Neuronal stem cell (in vitro differentiated cells): ENCODE data around the gene C17orf75.
"Not testable (repeated sequence)": the region's sequence is repeated elsewhere in the genome, so short reads cannot be mapped to it uniquely, and the experiment has no call there.

ENCODE experiments used
- DNase-seq: peaks from one replicate; pipeline ENCODE4 v3.0.0-alpha.2; 2013; ENCODE audit warnings: low spot score
- H2AFZ ChIP-seq: one replicate; pipeline ENCODE4 v1.6.1; 2013; ENCODE audit warnings: mild to moderate bottlenecking, low read length, inconsistent platforms
- H2AK5ac ChIP-seq: 2 replicates; pipeline ENCODE4 v1.6.1; 2013; ENCODE audit warnings: low read depth, mild to moderate bottlenecking, inconsistent platforms, low read length, moderate library complexity, mixed read lengths
- H2BK120ac ChIP-seq: 2 replicates; pipeline ENCODE4 v1.6.1; 2013; ENCODE audit warnings: low read depth, mild to moderate bottlenecking, inconsistent platforms, low read length, moderate library complexity, mixed read lengths
- H2BK12ac ChIP-seq: one replicate; pipeline ENCODE4 v1.6.1; 2013; ENCODE audit warnings: low read length, inconsistent platforms
- H2BK15ac ChIP-seq: 2 replicates; pipeline ENCODE4 v1.6.1; 2013; ENCODE audit warnings: mild to moderate bottlenecking, low read length, inconsistent platforms, mixed read lengths
- H2BK5ac ChIP-seq: one replicate; pipeline ENCODE4 v1.6.1; 2013; ENCODE audit warnings: inconsistent platforms, mild to moderate bottlenecking, low read length, moderate library complexity
- H3K14ac ChIP-seq: one replicate; pipeline ENCODE4 v1.6.1; 2013; ENCODE audit warnings: low read length, inconsistent platforms
- H3K18ac ChIP-seq: 2 replicates; pipeline ENCODE4 v1.6.1; 2013; ENCODE audit warnings: low read length, inconsistent platforms
- H3K23ac ChIP-seq: 2 replicates; pipeline ENCODE4 v1.6.1; 2013; ENCODE audit warnings: low read depth, mild to moderate bottlenecking, mixed read lengths, low read length, inconsistent platforms; ENCODE audit not compliant: poor library complexity
- H3K27ac ChIP-seq: replicated peaks from 3 replicates; pipeline ENCODE4 v1.5.1; 2013; ENCODE audit warnings: low read length, inconsistent platforms
- H3K27me3 ChIP-seq, 3 experiments: 2 replicates each; pipeline ENCODE4 v1.6.1; 2013; ENCODE audit warnings: low read length in 3 of 3, mild to moderate bottlenecking in 2 of 3, inconsistent platforms in 1 of 3, low read depth in 1 of 3, mixed read lengths in 1 of 3, moderate library complexity in 1 of 3; ENCODE audit not compliant: control insufficient read depth in 3 of 3, insufficient read depth in 3 of 3
- H3K36me3 ChIP-seq, 2 donors: replicated peaks in 1 of 2; 2 replicates each; pipeline ENCODE4 v1.6.1; 2013; ENCODE audit warnings: low read length in 2 of 2; ENCODE audit not compliant: control insufficient read depth in 2 of 2, insufficient read depth in 2 of 2
- H3K4ac ChIP-seq: 2 replicates; pipeline ENCODE4 v1.6.1; 2013; ENCODE audit warnings: inconsistent platforms, mild to moderate bottlenecking, low read length, moderate library complexity
- H3K4me1 ChIP-seq, 2 donors: 1 replicate in 1 of 2; 2 replicates in 1 of 2; pipeline ENCODE4 v1.6.1; 2013; ENCODE audit warnings: low read length in 2 of 2, low read depth in 1 of 2; ENCODE audit not compliant: control insufficient read depth in 2 of 2, insufficient read depth in 1 of 2
- H3K4me2 ChIP-seq: one replicate; pipeline ENCODE4 v1.6.1; 2013; ENCODE audit warnings: mild to moderate bottlenecking, low read length, inconsistent platforms; ENCODE audit not compliant: insufficient read depth, poor library complexity, severe bottlenecking
- H3K4me3 ChIP-seq, 2 donors: 2 replicates each; pipeline ENCODE4 v1.5.1; 2013; ENCODE audit warnings: low read length in 2 of 2, mild to moderate bottlenecking in 2 of 2, inconsistent platforms in 1 of 2, moderate library complexity in 1 of 2
- H3K79me1 ChIP-seq: one replicate; pipeline ENCODE4 v1.6.1; 2013; ENCODE audit warnings: low read depth, mild to moderate bottlenecking, inconsistent platforms, low read length, moderate library complexity
- H3K9ac ChIP-seq: one replicate; pipeline ENCODE4 v1.6.1; 2013; ENCODE audit warnings: mild to moderate bottlenecking, low read depth, low read length, inconsistent platforms; ENCODE audit not compliant: poor library complexity
- H3K9me3 ChIP-seq, 2 donors: replicated peaks in 1 of 2; 2 replicates each; pipeline versions ENCODE3 to v1.6.1; 2013; ENCODE audit warnings: low read length in 2 of 2, mild to moderate bottlenecking in 2 of 2, inconsistent platforms in 1 of 2, low read depth in 1 of 2, mixed read lengths in 1 of 2, moderate library complexity in 1 of 2; ENCODE audit not compliant: control insufficient read depth in 2 of 2, insufficient read depth in 1 of 2
- H4K8ac ChIP-seq: one replicate; pipeline ENCODE4 v1.6.1; 2013; ENCODE audit warnings: low read depth, mild to moderate bottlenecking, inconsistent platforms, low read length, moderate library complexity
- H4K91ac ChIP-seq: one replicate; pipeline ENCODE4 v1.6.1; 2013; ENCODE audit warnings: low read length, low read depth, mild to moderate bottlenecking, inconsistent platforms; ENCODE audit not compliant: poor library complexity
- WGBS, 2 donors: extraction: QIAGEN DNeasy Blood & Tissue Kit; methylation state at CpG; one replicate each; pipeline ENCODE4 v1.1.7; 2013; ENCODE audit warnings: missing lambda C conversion rate in 2 of 2, mixed read lengths in 1 of 2; ENCODE audit not compliant: insufficient read length in 2 of 2, insufficient replicate concordance in 1 of 2; ENCODE audit errors: extremely low coverage in 2 of 2; 5-methylcytosine and 5-hydroxymethylcytosine counted together

Gene C17orf75

GRCh38 chr17:32319548-32319905 is 22.4 kb downstream of the C17orf75 start:
- Histone ChIP-seq H2BK12ac (no peak overlapping the region), H2AK5ac (no peak overlapping the region), H3K23ac (no peak overlapping the region), H3K14ac (no peak overlapping the region), H2AFZ (no peak overlapping the region), H3K9me3 (peaks cover 0 to 6% of the 10 kb centered on the region in 2 donors), H3K27ac (no peak overlapping the region), H3K79me1 (no peaks in the 10 kb centered on the region), H3K4me1 (peaks cover 7 to 25% of the 10 kb centered on the region in 2 donors), H3K18ac (no peak overlapping the region), H4K8ac (no peak overlapping the region), H2BK15ac (no peak overlapping the region), H4K91ac (no peak overlapping the region), H3K36me3 (no peaks in the 10 kb centered on the region), H3K27me3 (no peaks in the 10 kb centered on the region), H2BK120ac (no peak overlapping the region), H2BK5ac (no peak overlapping the region), H3K4me3 (no peak overlapping the region), H3K4ac (no peak overlapping the region), H3K9ac (no peak overlapping the region), H3K4me2 (no peak overlapping the region)
- peak; percentile 61 for DNase-seq
- no CpG with 5 or more reads among the region's 5 CpGs for WGBS, 2 donors

DNA sequence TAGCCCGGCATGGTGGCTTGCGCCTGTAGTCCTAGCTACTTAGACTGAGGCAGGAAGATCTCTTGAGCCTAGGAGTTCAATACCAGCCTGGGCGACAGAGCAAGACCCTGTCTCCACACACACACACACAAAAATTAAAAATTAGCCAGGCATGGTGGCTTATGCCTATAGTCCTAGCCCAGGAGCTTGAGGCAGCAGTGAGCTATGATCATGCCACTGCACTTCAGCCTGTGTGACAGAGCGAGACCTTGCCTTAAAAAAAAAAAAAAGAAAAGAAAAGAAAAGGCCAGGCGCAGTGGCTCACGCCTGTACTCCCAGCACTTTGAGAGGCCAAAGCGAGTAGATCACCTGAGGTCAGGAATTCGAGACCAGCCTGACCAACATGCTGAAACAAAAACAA is 23.9 kb downstream of the C17orf75 start:
- H2BK5ac ChIP-seq: no peak overlapping the region
- no CpG with 5 or more reads among the region's 8 CpGs for WGBS, 2 donors

DNA sequence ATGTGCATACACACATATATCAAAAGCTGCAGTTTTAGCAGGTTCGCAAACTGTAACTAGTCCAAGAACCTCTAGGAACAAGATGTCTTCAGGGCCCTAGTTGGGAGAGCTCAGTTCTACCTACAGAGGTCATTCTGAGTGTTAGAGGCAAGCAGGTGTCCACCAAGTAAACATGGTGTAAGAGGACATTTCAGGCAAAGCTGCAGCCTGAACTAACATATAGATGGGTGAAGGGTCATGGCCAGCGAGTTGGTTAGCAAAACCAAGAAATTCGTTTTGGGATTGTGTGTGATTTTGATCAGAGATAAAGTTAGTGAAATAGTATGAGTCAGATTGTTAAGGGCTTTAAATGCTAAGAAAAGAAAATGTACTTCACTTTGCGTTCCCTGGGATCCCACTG is 24.6 kb downstream of the C17orf75 start:
- Histone ChIP-seq H2BK120ac (no peak overlapping the region), H3K79me1 (no peaks in the 10 kb centered on the region), H3K36me3 (no peaks in the 10 kb centered on the region), H2BK15ac (no peak overlapping the region), H3K4me3 (no peak overlapping the region), H2BK5ac (no peak overlapping the region), H3K27me3 (no peaks in the 10 kb centered on the region), H2AK5ac (no peak overlapping the region), H4K8ac (no peak overlapping the region), H2BK12ac (no peak overlapping the region), H2AFZ (no peak overlapping the region), H4K91ac (no peak overlapping the region), H3K4ac (no peak overlapping the region), H3K4me2 (no peak overlapping the region), H3K14ac (no peak overlapping the region), H3K4me1 (peaks cover 5 to 9% of the 10 kb centered on the region in 2 donors), H3K9ac (no peak overlapping the region), H3K18ac (no peak overlapping the region), H3K9me3 (peaks cover 0 to 6% of the 10 kb centered on the region in 2 donors), H3K23ac (no peak overlapping the region), H3K27ac (no peak overlapping the region)
- no peak for DNase-seq
- WGBS, 2 donors: 100% methylated on average over 1 of the region's 4 CpGs; no CpG with 5 or more reads in 1 of the 2 donors

More for the DNA sequence above, 23.9 kb downstream of the C17orf75 start:
- Histone ChIP-seq H2BK120ac (no peak overlapping the region), H2AK5ac (no peak overlapping the region), H3K23ac (no peak overlapping the region), H3K27me3 (no peaks in the 10 kb centered on the region), H3K27ac (no peak overlapping the region), H3K4me1 (peaks cover 7 to 13% of the 10 kb centered on the region in 2 donors), H2BK15ac (no peak overlapping the region), H3K36me3 (no peaks in the 10 kb centered on the region), H4K91ac (no peak overlapping the region), H3K4me2 (no peak overlapping the region), H3K9ac (no peak overlapping the region), H3K9me3 (peaks cover 0 to 6% of the 10 kb centered on the region in 2 donors), H2BK12ac (no peak overlapping the region), H3K79me1 (no peaks in the 10 kb centered on the region), H4K8ac (no peak overlapping the region), H3K4ac (no peak overlapping the region), H3K18ac (no peak overlapping the region), H3K4me3 (no peak overlapping the region), H3K14ac (no peak overlapping the region), H2AFZ (no peak overlapping the region)
- DNase-seq: no peak

GRCh38 chr17:32316653-32317052 is 25.3 kb downstream of the C17orf75 start:
- H2BK5ac ChIP-seq, H2AK5ac ChIP-seq, H3K23ac ChIP-seq, H2BK15ac ChIP-seq, H3K79me1 ChIP-seq, H3K9me3 ChIP-seq, DNase-seq, H3K36me3 ChIP-seq, H3K14ac ChIP-seq, H4K8ac ChIP-seq, H2AFZ ChIP-seq, H3K27me3 ChIP-seq, H3K4me3 ChIP-seq, H2BK12ac ChIP-seq, H3K9ac ChIP-seq, H3K4me1 ChIP-seq, H2BK120ac ChIP-seq, H3K4ac ChIP-seq, H3K27ac ChIP-seq, H4K91ac ChIP-seq, H3K4me2 ChIP-seq, H3K18ac ChIP-seq: not testable (repeated sequence)
- no CpG with 5 or more reads among the region's 5 CpGs for WGBS, 2 donors
